Loucy (cell line): ENCODE results near the gene QSOX1.

ENCODE experiments used
- H2AFZ ChIP-seq: fragments of 200-600 bp; sonication (generic); 2 replicates; pipeline ENCODE4 v1.6.0; 2016; ENCODE audit warnings: antibody characterized with exemption, mild to moderate bottlenecking, low read length, moderate library complexity
- H3F3A ChIP-seq: fragments of 200-600 bp; 2 replicates; pipeline ENCODE4 v1.6.0; 2016; ENCODE audit warnings: antibody characterized with exemption, low read depth, mild to moderate bottlenecking
- H3K27me3 ChIP-seq: fragments of 200-600 bp; sonication (generic); 2 replicates; pipeline ENCODE4 v1.6.1; 2014; ENCODE audit warnings: low read length, mild to moderate bottlenecking; ENCODE audit not compliant: insufficient read depth, poor library complexity, severe bottlenecking
- H3K36me3 ChIP-seq: fragments of 200-600 bp; sonication (generic); 2 replicates; pipeline ENCODE4 v1.6.1; 2016; ENCODE audit warnings: low read length; ENCODE audit not compliant: insufficient read depth
- H3K4me1 ChIP-seq: fragments of 200-600 bp; sonication (generic); 2 replicates; pipeline ENCODE4 v1.5.1; 2014; ENCODE audit warnings: low read length, mild to moderate bottlenecking; ENCODE audit not compliant: insufficient read depth, poor library complexity, severe bottlenecking
- H3K4me2 ChIP-seq: fragments of 200-600 bp; sonication (generic); 2 replicates; pipeline ENCODE4 v1.6.0; 2014; ENCODE audit warnings: antibody characterized with exemption, low read length, low read depth, mild to moderate bottlenecking; ENCODE audit not compliant: poor library complexity, severe bottlenecking
- H3K4me3 ChIP-seq: fragments of 200-600 bp; sonication (generic); 2 replicates; pipeline ENCODE4 v1.5.1; 2014; ENCODE audit warnings: low read length, mild to moderate bottlenecking, mixed read lengths; ENCODE audit not compliant: poor library complexity, severe bottlenecking
- H3K79me2 ChIP-seq: fragments of 200-600 bp; sonication (generic); 2 replicates; pipeline ENCODE4 v1.6.1; 2014; ENCODE audit warnings: low read length; ENCODE audit not compliant: insufficient read depth
- H3K9ac ChIP-seq: fragments of 200-600 bp; sonication (generic); 2 replicates; pipeline ENCODE4 v1.6.0; 2014; ENCODE audit warnings: mild to moderate bottlenecking, low read depth, low read length, moderate library complexity; ENCODE audit not compliant: poor library complexity, severe bottlenecking
- H3K9me2 ChIP-seq: fragments of 200-600 bp; sonication (generic); replicated peaks from 2 replicates; pipeline ENCODE4 v1.6.1; 2016; ENCODE audit warnings: low read depth, low read length, mixed read lengths
- H3K9me3 ChIP-seq: fragments of 200-600 bp; sonication (generic); 2 replicates; pipeline ENCODE4 v1.6.1; 2014; ENCODE audit warnings: mild to moderate bottlenecking, antibody characterized with exemption, low read length, low read depth; ENCODE audit not compliant: insufficient read depth
- H4K20me1 ChIP-seq: fragments of 200-600 bp; sonication (generic); 2 replicates; pipeline ENCODE4 v1.6.0; 2014; ENCODE audit warnings: antibody characterized with exemption, low read length, mild to moderate bottlenecking; ENCODE audit not compliant: insufficient read depth, poor library complexity, severe bottlenecking
- CTCF ChIP-seq: fragments of 200-600 bp; sonication (generic); conservative IDR thresholded peaks from 2 replicates; pipeline ENCODE4 v1.5.1; 2014; ENCODE audit warnings: mild to moderate bottlenecking, antibody characterized with exemption, low read length
- EZH2phosphoT487 ChIP-seq: fragments of 200-600 bp; IDR thresholded peaks from 2 replicates; pipeline ENCODE4 v1.6.1; 2018; ENCODE audit warnings: antibody characterized with exemption, mild to moderate bottlenecking, moderate library complexity, borderline replicate concordance

The QSOX1 gene

GRCh38 chr1:180177931-180178330 is 23.3 kb downstream of the QSOX1 start:
- Histone ChIP-seq H2AFZ (no peak overlapping the region), H3K9ac (peak overlapping the region; percentile 31), H3K4me2 (no peak overlapping the region), H3K79me2 (no peaks in the 10 kb centered on the region), H3K4me3 (no peak overlapping the region), H3F3A (no peaks in the 10 kb centered on the region), H3K36me3 (peaks cover 31% of the 10 kb centered on the region; the same call in 1 of the 2 replicates), H4K20me1 (no peaks in the 10 kb centered on the region), H3K27me3 (no peaks in the 10 kb centered on the region), H3K9me2 (no peaks in the 10 kb centered on the region), H3K4me1 (peaks cover 7% of the 10 kb centered on the region), H3K9me3 (no peaks in the 10 kb centered on the region)
- no peak for TF ChIP-seq EZH2phosphoT487
- TF ChIP-seq CTCF, result no peak

GRCh38 chr1:180178511-180179161 is 24.0 kb downstream of the QSOX1 start:
- Histone ChIP-seq H2AFZ (no peak overlapping the region), H3K4me3 (no peak overlapping the region), H3K9me2 (no peaks in the 10 kb centered on the region), H3K36me3 (peaks cover 29% of the 10 kb centered on the region; the same call in 1 of the 2 replicates), H3K9me3 (no peaks in the 10 kb centered on the region), H3K9ac (no peak overlapping the region), H4K20me1 (no peaks in the 10 kb centered on the region), H3K4me1 (peaks cover 7% of the 10 kb centered on the region), H3K27me3 (no peaks in the 10 kb centered on the region), H3K4me2 (no peak overlapping the region), H3F3A (no peaks in the 10 kb centered on the region), H3K79me2 (no peaks in the 10 kb centered on the region)
- TF ChIP-seq EZH2phosphoT487 (no peak), CTCF (peak; percentile 99)

GRCh38 chr1:180179162-180179957 is 24.7 kb downstream of the QSOX1 start:
- Histone ChIP-seq H3K27me3 (no peaks in the 10 kb centered on the region), H3K4me2 (no peak overlapping the region), H3K4me1 (peaks cover 7% of the 10 kb centered on the region), H3K9me2 (no peaks in the 10 kb centered on the region), H3K9me3 (no peaks in the 10 kb centered on the region), H3K79me2 (no peaks in the 10 kb centered on the region), H3K36me3 (peaks cover 30% of the 10 kb centered on the region; the same call in 1 of the 2 replicates), H4K20me1 (no peaks in the 10 kb centered on the region), H2AFZ (no peak overlapping the region), H3K4me3 (no peak overlapping the region), H3F3A (no peaks in the 10 kb centered on the region), H3K9ac (no peak overlapping the region)
- no peak; the same call in 1 of the 2 replicates for TF ChIP-seq CTCF
- no peak for TF ChIP-seq EZH2phosphoT487
